Loucy (cell line): ENCODE results near the gene PEX14.

ENCODE experiments used
- CTCF ChIP-seq: fragments of 200-600 bp; sonication (generic); conservative IDR thresholded peaks from 2 replicates; pipeline ENCODE4 v1.5.1; 2014; ENCODE audit warnings: mild to moderate bottlenecking, antibody characterized with exemption, low read length
- EZH2phosphoT487 ChIP-seq: fragments of 200-600 bp; IDR thresholded peaks from 2 replicates; pipeline ENCODE4 v1.6.1; 2018; ENCODE audit warnings: antibody characterized with exemption, mild to moderate bottlenecking, moderate library complexity, borderline replicate concordance

DNA sequence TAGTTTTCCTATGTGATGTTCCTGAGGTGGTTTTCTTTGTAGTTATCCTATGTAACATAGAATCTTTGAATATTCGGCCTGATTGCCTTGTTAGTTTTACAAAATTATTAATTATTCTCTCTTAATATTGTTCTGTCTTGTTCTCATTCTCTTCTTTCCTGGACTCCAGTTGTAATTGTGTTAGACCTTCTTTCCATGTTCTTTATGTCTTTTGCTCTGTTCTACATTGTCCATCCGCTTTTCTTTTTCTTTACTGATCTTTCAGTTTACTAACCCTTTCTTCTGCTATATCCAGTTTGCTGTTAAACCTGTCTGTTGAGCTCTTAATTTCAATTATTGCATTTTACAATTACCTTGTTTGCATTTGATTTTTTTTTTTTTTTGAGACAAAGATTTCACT, 89.3 kb downstream of the PEX14 start:
- TF ChIP-seq CTCF: no peak
- no peak for TF ChIP-seq EZH2phosphoT487
